ENCODE data around the gene EPB41L2.

DNA sequence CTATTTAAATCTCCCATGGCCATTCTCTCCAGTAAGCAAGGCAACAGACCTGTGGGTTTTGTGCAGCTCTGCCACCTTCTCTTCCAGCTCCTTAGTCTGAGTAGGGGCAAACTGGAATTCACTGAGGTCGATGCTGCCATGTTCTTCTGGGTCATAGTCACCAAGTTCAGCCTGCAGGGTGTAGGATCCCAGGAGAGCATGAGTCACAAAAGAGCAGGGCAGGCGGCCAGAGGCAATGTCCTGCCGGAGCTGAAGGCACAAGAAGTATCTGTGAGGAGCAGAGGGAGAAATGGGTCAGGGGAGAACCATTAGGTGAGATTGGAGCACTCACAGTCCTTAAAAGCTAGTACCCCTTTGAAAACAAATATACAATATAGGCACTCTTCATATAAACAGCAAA is 162.1 kb downstream of the EPB41L2 start:
- TF ChIP-seq, protein P1, sequence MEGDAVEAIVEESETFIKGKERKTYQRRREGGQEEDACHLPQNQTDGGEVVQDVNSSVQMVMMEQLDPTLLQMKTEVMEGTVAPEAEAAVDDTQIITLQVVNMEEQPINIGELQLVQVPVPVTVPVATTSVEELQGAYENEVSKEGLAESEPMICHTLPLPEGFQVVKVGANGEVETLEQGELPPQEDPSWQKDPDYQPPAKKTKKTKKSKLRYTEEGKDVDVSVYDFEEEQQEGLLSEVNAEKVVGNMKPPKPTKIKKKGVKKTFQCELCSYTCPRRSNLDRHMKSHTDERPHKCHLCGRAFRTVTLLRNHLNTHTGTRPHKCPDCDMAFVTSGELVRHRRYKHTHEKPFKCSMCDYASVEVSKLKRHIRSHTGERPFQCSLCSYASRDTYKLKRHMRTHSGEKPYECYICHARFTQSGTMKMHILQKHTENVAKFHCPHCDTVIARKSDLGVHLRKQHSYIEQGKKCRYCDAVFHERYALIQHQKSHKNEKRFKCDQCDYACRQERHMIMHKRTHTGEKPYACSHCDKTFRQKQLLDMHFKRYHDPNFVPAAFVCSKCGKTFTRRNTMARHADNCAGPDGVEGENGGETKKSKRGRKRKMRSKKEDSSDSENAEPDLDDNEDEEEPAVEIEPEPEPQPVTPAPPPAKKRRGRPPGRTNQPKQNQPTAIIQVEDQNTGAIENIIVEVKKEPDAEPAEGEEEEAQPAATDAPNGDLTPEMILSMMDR (conservative IDR thresholded peaks at IDR 0.05; ENCODE audit: low read depth, low read length), result no peak
- TF ChIP-seq EZH2 (IDR thresholded peaks at IDR 0.05; ENCODE audit: borderline replicate concordance, low read depth, low read length, poor library complexity, severe bottlenecking), result no peak
